HG03442 (cell line): ENCODE measurements around the gene PROC.
"Not testable (repeated sequence)": the region's sequence is repeated elsewhere in the genome, so short reads cannot be mapped to it uniquely, and the experiment has no call there.

Experiments used
- ATAC-seq: cut with Tn5 transposase; IDR thresholded peaks from one replicate; pipeline ENCODE4 v1.9.1; 2021; ENCODE audit warnings: mild to moderate bottlenecking, moderate library complexity; ENCODE audit not compliant: unreplicated experiment

PROC gene

GRCh38 chr2:127392828-127393578 lies 25.2 kb upstream of the PROC start:
- no peak for ATAC-seq

- ATAC-seq = no peak
Measured at GRCh38 chr2:127394492-127394891, 23.7 kb upstream of the PROC start.

GRCh38 chr2:127397568-127398238 lies 20.5 kb upstream of the PROC start:
- ATAC-seq = no peak

- peak; percentile 92 for ATAC-seq
Measured at GRCh38 chr2:127398239-127398590, 20.0 kb upstream of the PROC start.

GRCh38 chr2:127400533-127400896 lies 17.7 kb upstream of the PROC start:
- no peak for ATAC-seq

- ATAC-seq = no peak
Measured at GRCh38 chr2:127400897-127401756, 17.1 kb upstream of the PROC start.

GRCh38 chr2:127401757-127402695 lies 16.2 kb upstream of the PROC start:
- ATAC-seq = no peak

GRCh38 chr2:127403460-127403859 lies 14.8 kb upstream of the PROC start:
- ATAC-seq = no peak

GRCh38 chr2:127404466-127405254 lies 13.6 kb upstream of the PROC start:
- no peak for ATAC-seq

GRCh38 chr2:127405255-127405610 lies 13.0 kb upstream of the PROC start:
- ATAC-seq = no peak

GRCh38 chr2:127406454-127406853 lies 11.8 kb upstream of the PROC start:
- ATAC-seq = no peak

- ATAC-seq = no peak
Measured at GRCh38 chr2:127407091-127407490, 11.1 kb upstream of the PROC start.

GRCh38 chr2:127407661-127408003 lies 10.6 kb upstream of the PROC start:
- ATAC-seq = no peak

- peak; percentile 77 for ATAC-seq
Measured at GRCh38 chr2:127408004-127408806, 10.0 kb upstream of the PROC start.

- no peak for ATAC-seq
Measured at GRCh38 chr2:127408807-127409099, 9.5 kb upstream of the PROC start.

- ATAC-seq = not testable (repeated sequence)
Measured at GRCh38 chr2:127409716-127410115, 8.5 kb upstream of the PROC start.

GRCh38 chr2:127410871-127411652 lies 7.2 kb upstream of the PROC start:
- peak; percentile 50 for ATAC-seq

- no peak for ATAC-seq
Measured at GRCh38 chr2:127411653-127412369, 6.4 kb upstream of the PROC start.
